SU-DHL-6 (cell line): Measurements from ENCODE around the gene ZNF385C.

Experiments
- CTCF ChIP-seq: fragments of 200-600 bp; sonication (generic); IDR thresholded peaks from one replicate; pipeline ENCODE4 v1.5.1; 2017; ENCODE audit warnings: antibody characterized with exemption, mild to moderate bottlenecking, low read length, moderate library complexity; ENCODE audit not compliant: insufficient read depth, poor library complexity, severe bottlenecking
- EZH2phosphoT487 ChIP-seq: fragments of 200-600 bp; sonication (generic), shearing (Covaris generic); conservative IDR thresholded peaks from 2 replicates; pipeline ENCODE4 v1.6.1; 2018; ENCODE audit warnings: mild to moderate bottlenecking, antibody characterized with exemption, low read length, moderate library complexity, mixed read lengths

DNA sequence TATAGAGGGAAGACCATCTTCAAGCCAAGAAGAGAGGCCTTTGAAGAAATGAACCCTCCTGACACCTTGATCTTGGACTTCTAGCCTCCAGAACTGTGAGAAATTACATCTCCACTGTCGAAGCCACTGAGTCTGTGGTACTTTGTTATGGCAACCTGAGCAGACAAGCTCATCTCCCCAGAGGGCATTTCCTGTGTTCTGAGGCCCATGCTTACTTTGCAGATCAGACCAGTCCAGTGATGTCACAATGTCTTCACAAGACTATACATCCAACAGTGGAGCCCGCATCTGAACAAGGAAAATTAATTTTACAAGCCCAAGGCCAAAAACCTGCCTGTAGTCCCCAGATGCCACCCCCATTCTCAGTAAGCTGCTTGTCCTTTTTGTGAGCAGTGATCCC, 33.1 kb downstream of the ZNF385C start:
- TF ChIP-seq CTCF, result no peak
- TF ChIP-seq EZH2phosphoT487, result no peak
